Measurements from ENCODE around the gene ARHGEF39.

The ARHGEF39 gene

GRCh38 chr9:35708146-35708545 is 43.2 kb upstream of the ARHGEF39 start:
- H3K27ac ChIP-seq, result no peak overlapping the region
- TF ChIP-seq CTCF (conservative IDR thresholded peaks at IDR 0.05) (no peak), ZFX (IDR thresholded peaks at IDR 0.05) (no peak)

- no peak for TF ChIP-seq CTCF (conservative IDR thresholded peaks at IDR 0.05)
- TF ChIP-seq ZFX (IDR thresholded peaks at IDR 0.05), result no peak
Measured at GRCh38 chr9:35706951-35707350, 42.0 kb upstream of the ARHGEF39 start.

DNA sequence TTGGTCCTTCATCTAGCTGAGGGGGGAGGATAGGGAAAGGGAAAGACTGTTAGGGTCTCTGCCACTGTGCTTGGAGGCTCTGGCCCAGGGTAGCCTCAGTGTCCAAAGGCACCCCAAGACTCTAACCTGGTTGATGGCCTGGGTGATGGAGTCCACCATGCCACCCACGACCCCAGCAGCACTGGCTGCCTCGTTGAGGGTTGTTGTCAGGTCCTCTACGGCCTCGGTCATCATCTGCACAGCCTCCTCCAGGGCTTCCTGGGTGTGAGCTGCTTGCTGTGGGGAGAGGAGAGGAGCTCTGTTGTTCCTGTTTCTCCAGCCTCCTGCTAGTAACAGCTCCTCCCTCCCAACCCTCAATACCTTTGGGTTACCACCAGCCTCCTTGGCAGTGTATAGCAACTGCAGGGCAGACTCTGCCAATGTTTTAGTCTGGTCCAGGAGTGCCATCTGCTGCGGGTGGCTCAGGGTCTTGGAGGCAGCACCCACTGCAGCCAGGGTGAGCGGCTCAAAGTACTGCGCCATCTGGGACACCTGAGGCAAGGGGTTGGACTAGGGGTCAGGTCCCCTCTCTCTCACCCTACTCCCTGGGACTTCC is 40.9 kb upstream of the ARHGEF39 start:
- TF ChIP-seq CTCF (conservative IDR thresholded peaks at IDR 0.05), result no peak
- TF ChIP-seq ZFX (IDR thresholded peaks at IDR 0.05), result no peak
- no peak overlapping the region for H3K27ac ChIP-seq

More at GRCh38 chr9:35706951-35707350, 42.0 kb upstream of the ARHGEF39 start:
- no peak overlapping the region for H3K27ac ChIP-seq

DNA sequence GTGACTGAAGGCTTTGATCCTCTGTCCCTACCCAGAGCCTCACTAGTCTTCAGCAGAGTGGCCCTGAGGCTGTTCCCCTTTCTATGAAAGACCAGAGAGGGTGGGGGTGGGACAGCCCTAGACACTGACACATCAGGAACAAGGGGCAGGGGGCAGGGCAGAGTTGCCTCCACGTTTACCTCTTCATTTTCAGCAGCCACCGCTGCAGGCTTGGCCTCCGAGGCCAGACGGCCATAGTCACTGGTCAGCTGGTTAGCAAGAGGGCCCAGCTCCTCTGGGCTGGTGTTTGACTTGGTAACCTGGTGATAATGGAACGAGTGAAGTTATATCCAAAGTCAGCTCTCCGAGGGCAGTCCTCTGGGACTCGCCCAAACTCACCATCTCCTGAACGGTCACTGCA is 40.4 kb upstream of the ARHGEF39 start:
- no peak for TF ChIP-seq CTCF (conservative IDR thresholded peaks at IDR 0.05)
- no peak for TF ChIP-seq ZFX (IDR thresholded peaks at IDR 0.05)
- no peak overlapping the region for H3K27ac ChIP-seq

GRCh38 chr9:35703906-35704672 is 39.1 kb upstream of the ARHGEF39 start:
- no peak overlapping the region for H3K27ac ChIP-seq
- TF ChIP-seq CTCF (conservative IDR thresholded peaks at IDR 0.05), result no peak

DNA sequence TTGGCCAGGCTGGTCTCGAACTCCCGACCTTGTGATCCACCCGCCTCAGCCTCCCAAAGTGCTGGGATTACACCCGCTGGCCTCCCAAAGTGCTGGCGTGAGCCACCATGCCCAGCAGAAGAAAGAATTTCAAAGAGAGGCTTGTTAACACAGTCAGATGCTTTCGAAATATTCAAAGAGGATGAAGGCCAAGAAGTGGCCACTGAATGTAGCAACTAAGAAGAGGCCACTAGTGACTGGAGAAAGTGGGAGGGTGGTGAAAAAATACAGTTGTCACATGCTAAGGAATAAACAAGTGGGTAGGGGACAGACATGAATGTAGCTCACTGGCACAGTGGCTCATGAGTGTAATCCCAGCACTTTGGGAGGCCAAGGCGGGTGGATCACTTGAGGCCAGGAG is 37.7 kb upstream of the ARHGEF39 start:
- TF ChIP-seq ZFX (IDR thresholded peaks at IDR 0.05) (no peak), CTCF (conservative IDR thresholded peaks at IDR 0.05) (no peak)
- no peak overlapping the region for H3K27ac ChIP-seq

DNA sequence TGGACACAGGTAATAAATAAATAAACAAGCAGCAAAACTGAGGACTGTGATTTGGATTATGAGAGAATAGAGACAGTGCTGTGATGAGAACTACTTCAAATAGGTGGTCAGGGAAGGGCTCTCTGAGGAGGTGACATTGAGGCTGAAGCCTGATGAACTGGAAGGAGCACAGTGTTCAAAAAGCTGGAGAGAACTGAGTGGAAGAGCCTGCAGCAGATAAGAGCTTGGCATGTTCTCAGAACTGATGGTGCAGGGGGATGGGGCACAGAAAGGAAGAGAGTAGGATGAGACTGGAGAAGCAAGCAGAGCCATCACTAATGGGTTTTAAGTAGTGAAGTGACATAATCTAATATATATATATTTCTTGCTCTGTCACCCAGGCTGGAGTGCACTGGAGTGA is 35.9 kb upstream of the ARHGEF39 start:
- no peak overlapping the region for H3K27ac ChIP-seq
- TF ChIP-seq ZFX (IDR thresholded peaks at IDR 0.05) (no peak), CTCF (conservative IDR thresholded peaks at IDR 0.05) (no peak)
